Measurements from ENCODE around the gene CCDC150.

GRCh38 chr2:196703695-196704094 is 64.2 kb downstream of the CCDC150 start:
- TF ChIP-seq POLR2A (IDR thresholded peaks at IDR 0.05; ENCODE audit: low read depth, low read length) (no peak), POLR2AphosphoS5 (IDR thresholded peaks at IDR 0.05; ENCODE audit: low read depth, low read length) (no peak), TAF1 (IDR thresholded peaks at IDR 0.05; ENCODE audit: borderline replicate concordance, low read depth, low read length) (no peak)

Data from GM12892 (cell line).